NCI-H1694 treated with DMSO at 0.1 percent for 48 hours (cell line): Measurements from ENCODE around the gene TPGS1.

ENCODE experiments used
- DNase-seq: peaks from one replicate; lab custom pipeline; 2025; lab: John Stamatoyannopoulos, UW

The TPGS1 gene

DNA sequence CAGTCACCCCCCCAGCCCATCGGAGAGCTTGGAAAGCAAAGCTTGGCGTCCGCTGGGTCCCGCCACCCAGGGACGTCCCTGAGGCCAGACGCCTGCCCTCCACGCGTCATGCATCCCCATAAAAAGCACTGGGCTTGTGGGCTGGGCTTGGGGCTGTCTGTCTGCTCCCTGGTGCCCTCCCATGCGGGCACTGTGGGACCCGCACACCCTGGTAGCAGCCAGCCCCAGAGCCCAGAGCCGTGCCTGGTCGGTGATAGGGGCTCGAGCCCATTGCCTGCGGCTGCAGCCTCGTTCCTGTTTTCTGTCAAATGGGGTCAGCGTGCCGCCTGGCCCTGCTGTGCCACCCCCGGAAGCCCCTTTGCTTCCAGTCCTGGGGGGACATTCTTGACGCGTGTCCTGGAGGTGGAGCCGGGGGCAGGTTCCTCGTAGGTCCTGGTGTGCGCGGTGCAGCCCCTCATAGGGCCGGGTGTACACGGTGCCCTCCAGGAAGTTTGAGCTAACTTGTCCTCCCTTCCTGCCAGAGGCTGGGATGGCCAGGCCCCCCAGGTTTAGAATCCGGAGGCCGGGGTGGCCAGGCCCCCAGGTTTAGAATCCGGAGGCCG is 32.2 kb downstream of the TPGS1 start:
- DNase-seq = no peak

GRCh38 chr19:540867-541637 is 33.8 kb downstream of the TPGS1 start:
- DNase-seq = no peak

DNA sequence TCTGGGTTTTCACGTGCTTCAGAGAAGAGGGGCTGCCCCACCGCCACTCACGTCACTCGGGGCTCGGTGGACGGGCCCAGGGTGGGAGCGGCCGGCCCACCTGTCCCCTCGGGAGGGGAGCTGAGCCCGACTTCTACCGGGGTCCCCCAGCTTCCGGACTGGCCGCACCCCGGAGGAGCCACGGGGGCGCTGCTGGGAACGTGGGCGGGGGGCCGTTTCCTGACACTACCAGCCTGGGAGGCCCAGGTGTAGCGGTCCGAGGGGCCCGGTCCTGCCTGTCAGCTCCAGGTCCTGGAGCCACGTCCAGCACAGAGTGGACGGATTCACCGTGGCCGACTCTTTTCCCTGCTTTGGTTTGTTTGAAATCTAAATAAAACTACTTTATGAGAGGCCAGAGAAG is 34.4 kb downstream of the TPGS1 start:
- DNase-seq = no peak

DNA sequence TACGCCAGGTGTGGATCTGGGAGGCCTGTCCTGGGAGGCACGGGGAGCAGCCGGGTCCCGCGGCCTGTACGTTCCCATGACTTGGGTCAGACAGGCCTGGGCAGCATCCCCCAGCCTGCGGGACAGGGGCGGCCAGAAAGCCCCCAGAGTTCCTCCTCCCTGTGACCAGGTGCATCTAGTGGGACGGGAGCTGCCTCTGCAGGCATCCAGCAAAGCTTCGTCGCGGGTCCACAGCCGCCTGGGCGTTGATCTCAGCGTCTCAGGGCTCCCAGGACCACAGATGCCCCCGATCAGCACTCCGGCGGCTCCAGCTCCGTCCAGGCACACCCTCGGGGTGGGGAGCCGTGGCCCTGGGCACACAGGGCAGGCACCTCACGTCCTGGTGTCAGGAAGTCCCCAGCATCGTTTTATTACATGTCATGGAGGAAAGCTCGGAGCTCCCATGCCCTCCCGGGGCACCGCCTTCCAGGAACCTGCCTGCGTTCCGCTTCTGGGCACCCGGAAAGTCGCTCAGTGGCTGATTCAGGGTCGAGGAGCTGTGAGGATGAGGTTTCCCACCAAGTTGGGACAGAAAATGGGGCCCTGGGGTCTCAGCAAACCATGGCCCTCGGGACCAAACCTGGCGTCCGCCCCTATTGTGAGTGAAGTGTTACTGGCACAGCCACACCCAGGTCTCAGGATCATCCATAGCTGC is 35.0 kb downstream of the TPGS1 start:
- no peak for DNase-seq

DNA sequence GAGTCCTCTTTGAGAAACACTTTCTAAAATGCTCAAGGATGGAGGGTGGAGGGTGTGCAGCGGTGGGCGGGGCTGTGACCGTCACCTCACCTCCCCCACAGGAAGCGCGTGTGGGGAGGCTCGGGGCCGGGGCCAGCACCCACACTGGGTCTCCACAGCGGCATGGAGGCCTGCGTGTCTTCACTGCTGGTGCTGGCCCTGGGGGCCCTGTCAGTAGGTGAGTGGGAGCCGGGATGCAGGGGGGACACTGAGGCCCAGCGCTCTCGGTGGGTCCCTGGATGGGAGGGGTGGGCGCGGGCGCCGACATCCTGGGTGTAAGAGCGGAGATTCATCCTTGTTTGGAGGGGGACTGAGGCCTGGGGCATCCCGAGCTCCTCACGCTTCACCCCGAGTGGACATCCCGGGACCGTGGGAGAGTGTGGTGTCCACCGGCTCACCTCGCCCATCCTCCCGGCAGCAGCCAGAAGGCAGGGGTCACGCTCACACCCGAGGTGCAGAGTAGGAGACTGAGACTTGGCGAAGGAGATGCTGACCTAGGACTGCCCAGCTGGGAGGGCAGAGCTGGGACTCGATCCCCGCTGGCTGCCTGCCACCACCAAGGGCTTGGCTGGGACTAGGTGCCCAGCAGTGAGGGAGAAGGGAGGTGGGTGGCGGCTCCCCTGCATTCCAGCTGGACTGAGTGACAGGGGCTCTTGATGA is 36.8 kb downstream of the TPGS1 start, which contains the start of gene GZMM:
Gene GZMM, plus strand, starts transcription at position 144 of the 699 bp plus-strand sequence. Its CDS starts 19 bp downstream, at position 163.
- no peak for DNase-seq

GRCh38 chr19:547117-547516 is 39.8 kb downstream of the TPGS1 start:
- DNase-seq = no peak

DNA sequence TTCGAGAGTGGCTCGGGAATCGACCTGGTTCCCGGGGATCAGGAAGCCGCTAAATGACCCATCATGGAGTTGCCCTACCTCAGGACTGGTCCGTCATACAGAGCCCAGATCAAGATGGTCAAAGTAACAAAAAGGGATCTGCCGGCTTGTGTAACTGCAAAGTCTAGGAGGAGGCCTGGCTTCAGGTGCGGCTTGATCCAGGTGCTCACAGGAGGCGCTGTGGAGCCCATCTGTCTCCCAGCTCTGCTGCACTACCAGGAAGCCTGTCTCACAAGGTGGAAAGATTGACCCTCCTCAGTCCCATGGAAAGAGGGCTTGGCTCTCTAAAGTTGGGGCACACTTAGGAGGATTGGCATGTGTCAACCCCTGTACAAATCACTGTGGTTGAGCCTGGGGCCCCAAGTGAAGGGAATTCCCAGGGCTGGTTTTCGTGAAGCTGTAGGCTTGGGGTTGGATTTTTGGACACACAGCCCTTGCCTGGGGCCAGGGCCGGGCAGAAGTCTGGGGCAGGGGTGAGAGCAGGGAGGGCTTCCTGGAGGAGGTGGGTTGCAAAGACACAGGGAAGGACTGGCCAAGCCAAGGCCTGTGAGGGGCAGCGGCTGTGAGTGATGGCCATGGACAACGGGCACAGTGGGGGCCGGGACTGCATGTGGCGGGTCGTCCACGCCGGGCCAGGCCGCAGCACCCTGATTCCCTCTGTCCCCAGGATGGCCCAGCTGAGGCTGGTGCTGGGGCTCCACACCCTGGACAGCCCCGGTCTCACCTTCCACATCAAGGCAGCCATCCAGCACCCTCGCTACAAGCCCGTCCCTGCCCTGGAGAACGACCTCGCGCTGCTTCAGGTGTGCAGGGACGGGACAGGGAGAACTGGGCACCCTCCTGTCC is 40.8 kb downstream of the TPGS1 start:
- DNase-seq = no peak

DNA sequence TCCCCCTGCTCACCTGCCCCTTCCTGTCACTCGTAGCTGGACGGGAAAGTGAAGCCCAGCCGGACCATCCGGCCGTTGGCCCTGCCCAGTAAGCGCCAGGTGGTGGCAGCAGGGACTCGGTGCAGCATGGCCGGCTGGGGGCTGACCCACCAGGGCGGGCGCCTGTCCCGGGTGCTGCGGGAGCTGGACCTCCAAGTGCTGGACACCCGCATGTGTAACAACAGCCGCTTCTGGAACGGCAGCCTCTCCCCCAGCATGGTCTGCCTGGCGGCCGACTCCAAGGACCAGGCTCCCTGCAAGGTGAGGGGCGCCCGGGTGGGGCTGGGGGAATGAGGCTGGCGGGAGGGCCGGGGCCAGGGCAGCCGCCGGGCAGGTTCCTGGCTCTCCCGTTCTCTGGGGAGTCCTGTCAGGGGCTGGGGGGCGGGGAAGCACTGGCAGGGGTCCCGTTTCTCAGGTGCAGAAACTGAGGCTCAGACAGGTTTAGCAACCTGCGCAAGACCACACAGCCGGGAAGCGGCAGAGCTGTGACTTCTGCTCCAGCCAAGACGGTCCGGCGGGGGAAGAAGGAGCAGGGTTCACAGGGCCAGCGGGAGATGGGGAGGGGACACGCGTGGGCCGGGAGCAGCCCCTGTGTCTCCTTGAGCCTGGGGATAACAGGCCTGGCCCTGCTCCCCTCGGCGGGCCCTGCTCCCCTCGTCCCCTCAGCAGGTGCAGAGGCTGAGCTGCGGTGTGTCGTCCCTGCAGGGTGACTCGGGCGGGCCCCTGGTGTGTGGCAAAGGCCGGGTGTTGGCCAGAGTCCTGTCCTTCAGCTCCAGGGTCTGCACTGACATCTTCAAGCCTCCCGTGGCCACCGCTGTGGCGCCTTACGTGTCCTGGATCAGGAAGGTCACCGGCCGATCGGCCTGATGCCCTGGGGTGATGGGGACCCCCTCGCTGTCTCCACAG is 41.9 kb downstream of the TPGS1 start:
- DNase-seq = no peak

GRCh38 chr19:554817-555216 is 47.5 kb downstream of the TPGS1 start:
- no peak for DNase-seq

GRCh38 chr19:555474-555808 is 48.1 kb downstream of the TPGS1 start:
- no peak for DNase-seq

GRCh38 chr19:556611-557382 is 49.5 kb downstream of the TPGS1 start:
- no peak for DNase-seq

DNA sequence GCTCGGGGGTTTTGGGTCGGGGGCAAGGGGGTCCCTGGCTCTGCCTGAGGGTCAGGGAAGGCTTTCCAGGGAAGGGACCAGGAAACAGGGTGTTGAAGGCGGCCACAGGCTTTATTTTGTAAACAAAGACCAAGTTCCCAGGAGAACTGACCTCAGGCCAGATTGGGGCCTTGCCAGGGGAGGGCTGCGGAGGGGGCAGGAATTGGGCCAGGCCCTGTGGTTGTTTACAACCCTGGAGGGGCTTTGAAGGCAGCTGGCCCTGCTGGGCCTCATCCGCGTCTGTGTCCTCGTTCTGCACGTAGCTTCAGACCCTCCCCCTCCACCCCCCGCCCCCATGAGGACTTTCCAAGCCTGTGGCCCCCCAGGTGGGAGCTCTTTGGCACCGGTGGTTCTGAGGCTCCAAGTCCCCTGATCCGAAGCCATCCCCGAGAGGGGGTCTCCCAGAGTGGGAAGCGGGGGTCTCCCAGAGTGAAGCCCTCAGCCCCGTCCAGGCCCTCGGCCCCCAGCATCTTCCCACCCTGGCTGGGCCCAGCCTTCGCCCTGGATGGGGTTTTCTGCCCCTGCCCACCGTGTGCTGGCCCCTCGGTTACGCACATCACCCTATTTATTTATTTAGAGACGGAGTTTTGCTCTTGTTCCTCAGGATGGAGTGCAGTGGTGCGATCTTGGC is 51.6 kb downstream of the TPGS1 start:
- no peak for DNase-seq

- no peak for DNase-seq
Observed at GRCh38 chr19:560121-560520, 52.8 kb downstream of the TPGS1 start.

DNA sequence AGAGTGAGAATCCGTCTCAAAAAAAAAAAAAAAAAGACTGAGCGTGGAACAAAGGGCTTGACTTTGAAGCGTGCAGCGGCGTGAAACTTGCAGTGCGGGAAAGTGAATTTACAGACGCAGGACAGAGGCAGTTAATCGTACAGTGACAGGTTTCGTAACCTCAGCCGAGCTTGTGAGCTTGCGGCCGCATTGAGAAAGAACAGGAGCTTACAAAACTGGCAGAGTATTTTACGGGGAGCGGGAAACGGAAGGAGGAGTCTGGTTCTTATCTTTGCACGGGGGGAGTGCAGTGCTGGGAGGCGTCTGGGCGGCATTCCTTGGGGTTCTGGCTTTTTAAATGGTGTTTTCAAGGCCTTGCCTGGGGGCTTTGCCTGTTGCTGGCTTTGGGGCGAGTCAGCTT is 59.1 kb downstream of the TPGS1 start:
- no peak for DNase-seq

GRCh38 chr19:566844-567243 is 59.5 kb downstream of the TPGS1 start:
- no peak for DNase-seq

- no peak for DNase-seq
Observed at GRCh38 chr19:567296-567900, 60.1 kb downstream of the TPGS1 start.
